ENCODE results near the gene SUZ12.
"Not testable (repeated sequence)": the region's sequence is repeated elsewhere in the genome, so short reads cannot be mapped to it uniquely, and the experiment has no call there.

The SUZ12 gene

GRCh38 chr17:32041306-32041875 lies 104.6 kb downstream of the SUZ12 start:
- not testable (repeated sequence) for DNase-seq (ENCODE audit: low read depth in 2 of 2)

GRCh38 chr17:32042266-32042665 lies 105.5 kb downstream of the SUZ12 start:
- not testable (repeated sequence) for DNase-seq (ENCODE audit: low read depth in 2 of 2)

GRCh38 chr17:32045611-32046010 lies 108.8 kb downstream of the SUZ12 start:
- not testable (repeated sequence) for DNase-seq (ENCODE audit: low read depth in 2 of 2)

GRCh38 chr17:32047663-32048062 lies 110.9 kb downstream of the SUZ12 start:
- not testable (repeated sequence) for DNase-seq (ENCODE audit: low read depth in 2 of 2)
